Cardiac muscle cell (in vitro differentiated cells and primary cell): ENCODE results near the gene AADAT. TPM values are rescaled to one million over a fixed set of nuclear protein-coding genes. Genes with fewer than 3 reads are reported as not detected.

Experiments
- DNase-seq, 2 donors: peaks; one replicate each; pipeline versions ENCODE4 v3.0.0 to v3.0.0-alpha.2; 2010 to 2017; ENCODE audit warnings: low read depth in 1 of 2, low spot score in 1 of 2
- H3K27ac ChIP-seq: fragments of 200-600 bp; sonication (generic); 2 replicates; pipeline ENCODE4 v1.5.1; 2016
- H3K27me3 ChIP-seq: fragments of 200-600 bp; sonication (generic); 2 replicates; pipeline ENCODE4 v1.6.0; 2016; ENCODE audit warnings: control low read depth
- H3K36me3 ChIP-seq: fragments of 200-600 bp; sonication (generic); 2 replicates; pipeline ENCODE4 v1.5.1; 2016; ENCODE audit warnings: control low read depth
- H3K4me1 ChIP-seq: fragments of 200-600 bp; sonication (generic); 2 replicates; pipeline ENCODE4 v1.8.1; 2017; ENCODE audit warnings: low read depth, mild to moderate bottlenecking, mixed run types
- H3K4me3 ChIP-seq: fragments of 200-600 bp; sonication (generic); 2 replicates; pipeline ENCODE4 v1.5.1; 2016; ENCODE audit warnings: mild to moderate bottlenecking
- H3K9me3 ChIP-seq: fragments of 200-600 bp; sonication (generic); 2 replicates; pipeline ENCODE4 v1.5.1; 2017; ENCODE audit warnings: low read depth, mild to moderate bottlenecking, control low read depth
- polyA plus RNA-seq: library from polyadenylated mRNA; unstranded; fragments of >200 nt; fragmentation: Nextera tagmentation; extraction: Ambion mirVana; gene quantifications from 2 replicates; pipeline ENCODE4 v1.2.1, GENCODE V29; 2016
- total RNA-seq: library from RNA; depleted of rRNA; stranded (reverse); fragments of >200 nt; gene quantifications from 2 replicates; pipeline ENCODE4 v1.2.3, GENCODE V29; 2016
- TF ChIP-seq, protein P1 (sequence below): IDR thresholded peaks from 2 replicates; pipeline ENCODE4 v1.5.1; 2012; ENCODE audit warnings: low read depth, mild to moderate bottlenecking, low read length

The AADAT gene
- total and polyA plus RNA-seq, 2 experiments from 2014 or later: 10.2 to 19.6 TPM

DNA sequence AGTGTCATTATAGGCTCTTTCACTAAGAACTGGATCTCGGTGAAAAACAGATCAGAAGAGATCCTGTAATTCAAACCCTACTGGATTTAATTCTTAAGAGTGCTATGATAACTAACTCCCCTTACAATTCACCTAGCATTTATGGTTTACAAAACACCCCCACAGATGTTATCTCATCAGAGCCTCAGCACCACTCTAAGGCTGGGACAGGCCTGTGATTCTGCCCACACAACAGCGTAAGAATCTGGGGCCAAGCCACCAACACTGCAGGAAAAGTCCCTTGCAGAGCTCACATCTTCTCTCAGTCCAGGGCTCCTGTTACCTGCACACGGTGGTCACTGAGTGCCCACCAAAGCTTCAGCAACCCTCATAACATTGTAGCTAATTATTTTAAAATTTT, 72.5 kb downstream of the AADAT start:
- DNase-seq: no peak
- peaks cover 3% of the 10 kb centered on the region for H3K27me3 ChIP-seq
- no peak overlapping the region for H3K27ac ChIP-seq
- H3K4me3 ChIP-seq: no peak overlapping the region
- no peaks in the 10 kb centered on the region for H3K9me3 ChIP-seq
- H3K36me3 ChIP-seq: no peaks in the 10 kb centered on the region
- no peaks in the 10 kb centered on the region for H3K4me1 ChIP-seq
- TF ChIP-seq, protein P1, sequence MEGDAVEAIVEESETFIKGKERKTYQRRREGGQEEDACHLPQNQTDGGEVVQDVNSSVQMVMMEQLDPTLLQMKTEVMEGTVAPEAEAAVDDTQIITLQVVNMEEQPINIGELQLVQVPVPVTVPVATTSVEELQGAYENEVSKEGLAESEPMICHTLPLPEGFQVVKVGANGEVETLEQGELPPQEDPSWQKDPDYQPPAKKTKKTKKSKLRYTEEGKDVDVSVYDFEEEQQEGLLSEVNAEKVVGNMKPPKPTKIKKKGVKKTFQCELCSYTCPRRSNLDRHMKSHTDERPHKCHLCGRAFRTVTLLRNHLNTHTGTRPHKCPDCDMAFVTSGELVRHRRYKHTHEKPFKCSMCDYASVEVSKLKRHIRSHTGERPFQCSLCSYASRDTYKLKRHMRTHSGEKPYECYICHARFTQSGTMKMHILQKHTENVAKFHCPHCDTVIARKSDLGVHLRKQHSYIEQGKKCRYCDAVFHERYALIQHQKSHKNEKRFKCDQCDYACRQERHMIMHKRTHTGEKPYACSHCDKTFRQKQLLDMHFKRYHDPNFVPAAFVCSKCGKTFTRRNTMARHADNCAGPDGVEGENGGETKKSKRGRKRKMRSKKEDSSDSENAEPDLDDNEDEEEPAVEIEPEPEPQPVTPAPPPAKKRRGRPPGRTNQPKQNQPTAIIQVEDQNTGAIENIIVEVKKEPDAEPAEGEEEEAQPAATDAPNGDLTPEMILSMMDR: no peak

GRCh38 chr4:170015285-170015684, 74.5 kb downstream of the AADAT start:
- TF ChIP-seq, protein P1: no peak

GRCh38 chr4:170014359-170015011, 75.3 kb downstream of the AADAT start:
- H3K4me1 ChIP-seq: no peaks in the 10 kb centered on the region
- no peaks in the 10 kb centered on the region for H3K27me3 ChIP-seq
- TF ChIP-seq, protein P1: no peak
- H3K27ac ChIP-seq: no peak overlapping the region
- no peak overlapping the region for H3K4me3 ChIP-seq
- H3K36me3 ChIP-seq: no peaks in the 10 kb centered on the region
- DNase-seq: no peak
- no peaks in the 10 kb centered on the region for H3K9me3 ChIP-seq

More at GRCh38 chr4:170015285-170015684, 74.5 kb downstream of the AADAT start:
- Histone ChIP-seq H3K36me3 (no peaks in the 10 kb centered on the region), H3K9me3 (no peaks in the 10 kb centered on the region), H3K27me3 (peaks cover 3% of the 10 kb centered on the region), H3K4me1 (no peaks in the 10 kb centered on the region), H3K27ac (no peak overlapping the region), H3K4me3 (no peak overlapping the region)
- DNase-seq: no peak

GRCh38 chr4:170012629-170012958, 77.2 kb downstream of the AADAT start:
- no peaks in the 10 kb centered on the region for H3K27me3 ChIP-seq
- H3K36me3 ChIP-seq: no peaks in the 10 kb centered on the region
- TF ChIP-seq, protein P1: no peak

DNA sequence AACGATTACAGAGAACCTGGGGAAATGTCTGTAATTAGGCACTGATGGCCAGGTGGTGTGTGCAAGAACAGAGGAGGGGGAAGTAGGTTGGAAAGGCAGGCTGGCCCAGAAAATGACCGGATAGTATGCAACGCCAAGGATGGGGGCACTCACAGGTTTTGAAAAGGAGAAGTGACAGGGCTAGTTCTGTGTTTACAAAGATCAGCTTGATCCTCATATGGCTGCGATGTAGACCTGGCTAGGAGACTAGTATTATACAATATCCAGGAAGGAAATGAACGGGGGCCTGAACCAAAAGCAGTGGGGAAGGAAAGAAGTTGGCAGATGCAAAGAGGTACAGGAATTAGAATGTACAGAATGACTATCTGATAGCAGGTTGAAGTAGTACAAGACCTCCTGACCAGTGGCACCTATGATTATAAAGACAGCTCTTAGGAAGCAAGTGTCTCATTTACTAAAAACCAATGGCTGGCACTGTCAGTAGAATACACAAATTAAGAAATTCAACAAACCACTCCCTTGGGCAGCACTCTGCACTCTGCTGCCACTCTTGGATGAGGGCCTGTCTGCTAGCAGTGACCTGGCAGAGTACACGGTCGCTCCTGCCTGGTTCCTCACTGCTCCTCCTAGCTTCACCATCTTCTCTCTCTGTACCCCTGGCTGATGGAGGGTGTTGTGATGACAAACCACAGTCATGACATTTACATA, 77.7 kb downstream of the AADAT start:
- DNase-seq: no peak
- H3K36me3 ChIP-seq: no peaks in the 10 kb centered on the region
- no peaks in the 10 kb centered on the region for H3K4me1 ChIP-seq
- H3K9me3 ChIP-seq: no peaks in the 10 kb centered on the region
- no peak overlapping the region for H3K4me3 ChIP-seq
- H3K27me3 ChIP-seq: no peaks in the 10 kb centered on the region
- no peak overlapping the region for H3K27ac ChIP-seq
- TF ChIP-seq, protein P1: no peak

More at GRCh38 chr4:170012629-170012958, 77.2 kb downstream of the AADAT start:
- DNase-seq: no peak
- no peaks in the 10 kb centered on the region for H3K9me3 ChIP-seq
- H3K27ac ChIP-seq: no peak overlapping the region
- no peaks in the 10 kb centered on the region for H3K4me1 ChIP-seq
- no peak overlapping the region for H3K4me3 ChIP-seq

Other genes with a start within 250 kb of the AADAT start
- 2.8 and 13.2 TPM in 2 replicates for gene MFAP3L, start 63.6 kb downstream of the AADAT start, total RNA-seq
- 2.3 and 5.2 TPM in 2 replicates for gene MFAP3L, start 63.6 kb downstream of the AADAT start, polyA plus RNA-seq